IPS-18c (cell line): ENCODE data around the gene IREB2.
"Not testable (repeated sequence)": the region's sequence is repeated elsewhere in the genome, so short reads cannot be mapped to it uniquely, and the experiment has no call there.

Experiments
- H3K4me3 ChIP-seq: 2 replicates; pipeline ENCODE4 v1.7.0; 2013; ENCODE audit warnings: low read depth, mild to moderate bottlenecking, low read length, moderate library complexity; ENCODE audit not compliant: insufficient read depth
- H3K9me3 ChIP-seq: one replicate; pipeline ENCODE4 v1.6.1; 2013; ENCODE audit warnings: mild to moderate bottlenecking, low read length, moderate library complexity; ENCODE audit not compliant: control insufficient read depth, insufficient read depth

Gene IREB2

DNA sequence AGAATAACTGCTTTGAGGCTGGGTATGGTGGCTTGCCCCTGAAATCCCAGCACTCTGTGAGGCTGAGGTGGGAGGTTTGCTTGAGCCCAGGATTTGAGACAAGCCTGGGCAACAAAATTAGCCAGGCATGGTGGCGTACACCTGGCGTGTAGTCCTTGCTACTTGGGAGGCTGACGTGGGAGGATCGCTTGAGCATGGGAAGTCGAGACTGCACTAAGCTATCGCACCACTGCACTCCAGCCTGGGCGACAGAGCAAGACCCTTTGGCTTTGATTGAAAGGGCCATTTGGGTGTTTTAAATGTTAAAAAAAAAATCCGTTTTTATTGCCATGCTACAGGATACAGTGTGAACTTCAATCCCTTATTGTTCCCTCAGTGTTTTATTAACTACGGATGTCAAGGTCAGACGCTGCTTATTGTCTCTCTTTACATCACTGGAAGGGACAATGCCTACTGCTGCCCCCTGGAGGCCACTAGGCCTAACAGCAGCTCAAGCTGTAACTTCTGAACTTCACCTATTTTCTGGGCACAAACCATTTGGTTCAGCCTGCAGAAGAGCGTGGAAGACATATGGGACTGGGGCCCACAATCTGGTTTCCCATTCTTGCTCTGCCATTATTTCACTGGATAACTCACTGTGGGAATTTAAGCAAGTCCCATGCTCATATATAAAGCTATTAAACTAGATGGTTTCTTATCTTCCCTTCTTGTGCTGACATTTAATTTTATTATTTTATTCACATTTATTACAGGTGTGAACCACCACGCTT, 15.3 kb upstream of the IREB2 start:
- Histone ChIP-seq H3K9me3 (no peaks in the 10 kb centered on the region), H3K4me3 (no peak overlapping the region)

DNA sequence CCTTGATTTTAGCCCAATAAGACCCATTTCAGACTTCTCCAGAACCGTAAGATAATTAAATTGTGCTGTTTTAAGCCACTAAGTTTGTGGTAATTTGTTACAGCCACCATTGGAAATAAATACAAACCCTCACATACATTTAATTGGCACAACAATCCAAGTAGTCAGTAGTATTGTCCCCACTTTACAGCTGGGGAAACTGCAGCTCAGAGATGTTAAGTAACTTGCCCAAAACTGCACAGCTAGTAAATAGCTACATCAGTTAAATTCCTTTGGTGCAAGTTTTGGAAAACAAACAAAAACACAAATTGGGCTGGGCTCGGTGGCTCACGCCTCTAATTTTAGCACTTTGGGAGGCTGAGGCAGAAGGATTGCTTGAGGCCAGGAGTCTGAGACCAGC, 13.3 kb upstream of the IREB2 start:
- Histone ChIP-seq H3K9me3 (no peaks in the 10 kb centered on the region), H3K4me3 (no peak overlapping the region)

DNA sequence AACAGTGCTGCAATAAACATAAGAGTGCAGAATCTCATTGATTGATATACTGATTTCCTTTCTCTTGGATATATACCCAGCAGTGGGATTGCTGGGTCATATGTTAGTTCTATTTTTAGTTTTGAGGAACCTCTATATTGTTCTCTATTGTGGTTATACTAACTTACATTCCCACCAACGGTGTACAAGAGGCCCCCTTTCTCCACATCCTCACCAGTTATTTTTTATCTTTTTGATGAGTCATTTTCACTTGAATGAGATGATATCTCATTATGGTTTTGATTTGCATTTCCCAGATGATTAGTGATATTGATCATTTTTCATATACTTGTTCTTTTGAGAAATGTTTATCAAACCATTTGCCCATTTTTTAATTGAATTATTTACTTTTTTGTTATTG, 12.4 kb upstream of the IREB2 start:
- Histone ChIP-seq H3K4me3 (no peak overlapping the region), H3K9me3 (no peaks in the 10 kb centered on the region)

DNA sequence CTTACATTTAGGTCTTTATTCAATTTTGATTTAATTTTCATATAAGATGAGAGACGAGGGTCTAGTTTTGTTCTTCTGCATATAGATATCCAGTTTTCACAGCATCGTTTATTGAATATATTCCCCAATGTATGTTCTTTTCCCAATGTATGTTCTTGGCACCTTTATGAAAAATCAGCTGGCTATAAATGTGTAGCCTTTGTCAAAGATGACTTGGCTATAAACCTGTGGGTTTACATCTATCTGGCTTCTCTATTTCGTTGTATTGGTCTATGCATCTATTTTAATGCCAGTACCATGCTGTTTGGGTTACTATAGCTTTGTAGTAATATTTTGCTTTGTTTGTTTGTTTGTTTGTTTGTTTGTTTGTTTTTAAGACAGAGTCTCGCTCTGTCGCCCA, 11.7 kb upstream of the IREB2 start:
- Histone ChIP-seq H3K9me3 (no peaks in the 10 kb centered on the region), H3K4me3 (no peak overlapping the region)

DNA sequence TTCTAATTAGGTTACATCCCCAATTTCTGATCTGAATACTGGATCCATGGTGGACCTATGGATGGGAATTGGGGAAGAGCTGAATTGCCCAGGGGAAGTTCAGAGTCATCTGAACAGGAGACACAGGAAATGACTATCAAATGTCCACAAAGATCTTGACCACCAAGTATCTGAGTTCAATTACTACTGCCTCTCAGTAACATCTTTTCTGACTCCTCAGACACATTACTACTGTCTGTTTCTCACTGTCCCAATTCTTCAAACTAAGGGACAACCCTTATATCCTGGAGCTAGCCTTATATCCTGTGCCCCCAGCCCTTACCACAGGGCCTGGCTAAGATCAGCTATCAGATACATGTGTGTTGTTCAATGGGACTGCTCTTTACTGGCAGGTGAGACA, 10.1 kb upstream of the IREB2 start:
- Histone ChIP-seq H3K4me3 (no peak overlapping the region), H3K9me3 (no peaks in the 10 kb centered on the region)

DNA sequence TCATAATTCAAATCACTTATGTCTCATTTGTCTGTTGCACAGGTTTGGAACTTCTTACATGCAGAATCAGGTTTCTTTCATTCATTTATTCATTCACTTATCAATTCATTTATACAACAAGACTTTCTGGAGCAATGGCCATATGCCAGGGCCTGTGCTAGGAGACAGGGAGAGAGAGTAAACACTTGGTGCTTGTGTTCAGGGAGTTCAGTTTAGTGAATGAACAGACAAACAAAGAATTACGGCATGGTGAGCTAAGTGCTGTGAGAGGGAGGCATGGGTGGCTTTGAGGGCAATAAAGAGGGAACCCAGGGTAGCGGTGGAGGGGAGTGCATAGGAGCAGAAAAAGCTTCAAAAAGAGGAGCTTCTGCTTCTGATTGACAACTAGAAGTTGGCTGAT, 8.5 kb upstream of the IREB2 start:
- Histone ChIP-seq H3K4me3 (no peak overlapping the region), H3K9me3 (no peaks in the 10 kb centered on the region)

DNA sequence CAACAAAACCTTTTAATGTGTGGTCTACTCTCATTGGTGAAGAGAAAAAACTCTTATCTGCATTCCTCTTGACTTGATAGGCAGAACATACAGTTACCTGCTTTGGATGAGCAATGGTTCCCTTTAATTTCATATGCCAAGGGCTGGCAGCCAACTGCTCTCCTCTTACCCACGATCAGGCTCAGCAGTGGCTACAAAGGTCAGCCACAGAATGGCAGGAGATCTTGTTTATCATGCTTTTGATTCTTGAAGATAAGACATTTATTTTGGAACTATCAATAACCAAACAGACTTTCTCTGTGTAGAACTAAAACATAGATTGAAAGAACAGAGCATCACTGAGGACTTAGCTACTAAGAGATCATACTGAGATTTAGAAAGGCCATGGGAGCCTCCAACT, 6.1 kb upstream of the IREB2 start:
- H3K9me3 ChIP-seq: no peaks in the 10 kb centered on the region
- H3K4me3 ChIP-seq: no peak overlapping the region

DNA sequence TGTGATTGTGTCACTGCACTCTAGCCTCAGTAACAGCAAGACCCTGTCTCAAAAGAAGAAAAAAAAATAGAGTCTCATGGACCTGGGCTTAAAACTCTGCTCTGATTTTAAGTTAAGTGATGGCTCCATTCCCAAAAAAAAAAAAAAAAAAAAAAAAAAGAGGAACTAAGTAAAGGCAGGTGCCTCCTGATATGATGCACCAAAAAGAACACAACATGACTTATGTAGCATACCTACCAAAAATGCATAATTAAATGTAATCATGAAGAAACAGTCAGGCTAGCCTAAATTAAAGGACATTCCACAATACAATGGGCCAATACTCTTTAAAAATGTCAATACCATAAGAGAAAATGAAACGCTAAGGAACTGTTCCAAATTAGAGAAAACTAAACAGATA, 5.4 kb upstream of the IREB2 start:
- no peaks in the 10 kb centered on the region for H3K9me3 ChIP-seq

DNA sequence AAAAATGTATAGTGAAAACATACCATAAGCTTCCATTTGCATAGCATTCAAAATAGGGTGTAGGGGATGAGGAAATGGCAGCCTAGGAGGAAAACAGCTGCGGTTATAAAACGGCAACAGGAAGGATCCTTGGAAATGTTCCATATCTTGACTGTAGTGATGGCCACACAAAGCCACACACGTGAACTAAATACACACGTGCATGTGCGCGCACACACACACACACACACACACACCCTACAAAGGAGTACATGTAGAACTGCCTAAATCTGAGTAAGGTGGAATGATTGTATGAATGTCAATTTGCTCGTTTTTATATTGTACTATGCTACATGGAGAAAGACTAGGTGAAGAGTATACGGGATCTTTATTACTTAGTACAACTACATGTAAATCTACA, 3.9 kb upstream of the IREB2 start:
- no peaks in the 10 kb centered on the region for H3K9me3 ChIP-seq
- H3K4me3 ChIP-seq: no peak overlapping the region

More for the DNA sequence above, 5.4 kb upstream of the IREB2 start:
- H3K4me3 ChIP-seq: no peak overlapping the region

DNA sequence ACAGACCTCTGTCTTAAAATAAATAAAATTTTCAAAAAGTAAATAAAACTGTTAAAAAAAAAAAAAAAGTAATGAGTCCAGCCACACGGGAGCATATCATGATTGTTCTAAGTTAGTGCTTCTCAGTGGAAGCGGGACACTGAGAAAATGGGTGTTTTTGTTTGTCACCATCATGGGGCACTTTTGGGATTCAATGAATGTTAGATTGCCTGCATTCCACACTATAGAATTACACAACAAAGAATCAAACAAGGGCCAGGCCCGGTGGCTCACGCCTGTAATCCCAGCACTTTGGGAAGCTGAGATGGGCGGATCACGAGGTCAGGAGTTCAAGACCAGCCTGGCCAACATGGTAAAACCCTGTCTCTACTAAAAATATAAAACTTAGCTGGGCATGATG, 3.3 kb upstream of the IREB2 start:
- not testable (repeated sequence) for H3K9me3 ChIP-seq, H3K4me3 ChIP-seq

DNA sequence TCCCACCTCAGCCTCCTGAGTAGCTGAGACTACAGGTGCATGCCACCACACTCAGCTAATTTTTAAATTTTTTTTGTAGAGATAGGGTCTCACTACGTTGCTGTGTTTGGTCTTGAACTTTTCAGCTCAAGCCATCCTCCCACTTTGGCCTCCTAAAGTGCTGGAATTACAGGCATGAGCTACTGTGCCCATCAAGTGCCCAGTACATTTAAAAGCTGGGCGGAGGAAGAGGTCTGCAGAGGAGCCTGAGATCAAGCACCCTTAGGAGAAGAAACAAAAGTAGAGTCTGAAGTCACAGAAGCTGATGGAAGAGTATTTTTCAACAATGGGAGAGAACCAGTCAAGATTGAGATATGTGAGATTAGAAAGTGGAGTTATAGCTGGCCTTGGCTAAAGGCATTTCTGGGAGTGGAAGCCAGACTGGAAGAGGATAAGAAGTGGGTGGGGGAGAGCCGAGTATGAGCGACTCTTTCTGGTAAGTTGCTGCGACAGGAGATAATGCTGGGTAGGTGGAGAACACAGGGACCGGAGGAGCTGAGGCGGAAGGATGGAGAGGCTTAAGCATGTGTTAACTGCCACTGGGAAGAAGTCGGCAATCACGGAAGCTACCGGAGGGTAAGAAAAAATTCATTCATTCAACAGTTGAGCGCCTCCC, 782 bp upstream of the IREB2 start:
- H3K4me3 ChIP-seq: peak overlapping the region; percentile 90
- no peaks in the 10 kb centered on the region for H3K9me3 ChIP-seq

DNA sequence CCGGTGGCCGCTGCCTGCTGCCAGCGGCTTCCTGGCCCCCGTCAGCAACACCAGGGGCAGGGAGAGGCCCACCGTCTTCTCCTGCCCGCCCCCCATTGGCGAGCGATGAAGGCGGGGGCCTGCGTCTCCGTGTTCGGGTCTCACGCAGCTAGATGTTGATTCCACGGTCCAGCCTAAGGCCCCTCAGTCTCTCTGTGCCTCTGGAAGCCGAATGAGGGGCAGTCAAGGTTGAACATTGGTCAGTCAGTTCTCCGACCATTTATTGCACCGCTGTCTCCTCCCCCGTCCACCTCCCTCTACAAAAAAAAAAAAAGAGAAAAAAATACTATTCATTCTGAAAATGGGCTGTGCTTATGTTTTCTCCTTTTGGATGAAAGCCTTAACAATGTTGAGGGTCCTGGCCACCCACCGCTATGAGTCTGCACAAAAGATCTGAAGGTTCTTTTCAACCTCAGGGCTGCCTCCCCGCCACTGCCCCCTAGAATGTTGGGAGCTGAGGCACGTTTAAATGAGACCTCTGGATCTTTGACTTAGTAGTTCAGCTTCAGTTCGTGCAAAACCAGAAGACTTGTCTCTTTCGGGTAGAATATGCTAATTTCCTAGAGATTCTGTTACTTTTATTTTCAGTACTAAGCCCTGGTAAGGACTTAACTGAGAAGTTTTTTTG, 736 bp downstream of the IREB2 start:
- no peaks in the 10 kb centered on the region for H3K9me3 ChIP-seq

DNA sequence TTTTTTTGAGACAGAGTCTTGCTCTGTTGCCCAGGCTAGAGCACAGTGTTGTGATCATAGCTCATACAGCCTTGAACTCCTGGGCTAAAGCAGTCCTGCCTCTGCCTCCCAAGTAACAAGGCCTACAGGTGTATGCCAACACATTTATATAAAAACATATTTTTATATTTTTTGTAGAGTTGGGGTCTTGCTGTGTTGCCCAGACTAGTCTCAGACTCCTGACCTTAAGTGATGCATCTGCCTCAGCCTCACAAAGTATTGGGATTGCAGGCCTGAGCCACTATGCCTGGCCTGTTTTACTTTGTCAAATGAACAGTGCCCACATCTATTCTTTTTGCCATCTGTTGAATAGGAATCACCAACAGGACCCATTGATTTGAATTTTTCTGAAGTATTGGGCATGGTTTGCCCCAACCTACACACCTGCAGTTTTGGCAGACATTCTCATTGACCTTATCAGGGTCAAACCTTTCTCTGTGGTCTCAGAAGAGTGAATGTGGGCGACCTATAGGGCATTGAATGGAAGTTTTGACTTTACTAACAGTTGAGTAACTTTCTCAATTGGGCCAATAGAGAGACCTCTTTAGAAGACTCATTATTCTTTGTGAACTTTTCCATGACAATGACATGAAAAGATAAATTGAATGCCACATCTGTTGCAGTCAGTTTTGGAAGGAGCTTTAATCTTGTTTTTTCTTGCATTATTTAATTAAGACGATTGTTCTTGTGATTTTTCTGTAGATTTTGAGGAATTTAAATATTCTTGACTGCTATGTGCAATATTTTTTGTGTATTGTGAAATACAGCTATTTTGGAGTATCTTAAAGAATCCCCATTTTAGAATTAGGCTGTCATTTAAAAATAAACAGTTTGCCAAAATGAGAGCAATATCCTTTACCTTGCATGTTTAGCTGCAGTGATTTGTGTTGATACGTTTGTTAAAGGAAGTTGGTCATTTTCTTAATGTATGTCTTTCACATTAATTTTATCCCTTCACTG, 2.7 kb downstream of the IREB2 start:
- Histone ChIP-seq H3K9me3 (no peaks in the 10 kb centered on the region), H3K4me3 (no peak overlapping the region)

More for the DNA sequence above, 736 bp downstream of the IREB2 start:
- H3K4me3 ChIP-seq: peak overlapping the region; percentile 94

DNA sequence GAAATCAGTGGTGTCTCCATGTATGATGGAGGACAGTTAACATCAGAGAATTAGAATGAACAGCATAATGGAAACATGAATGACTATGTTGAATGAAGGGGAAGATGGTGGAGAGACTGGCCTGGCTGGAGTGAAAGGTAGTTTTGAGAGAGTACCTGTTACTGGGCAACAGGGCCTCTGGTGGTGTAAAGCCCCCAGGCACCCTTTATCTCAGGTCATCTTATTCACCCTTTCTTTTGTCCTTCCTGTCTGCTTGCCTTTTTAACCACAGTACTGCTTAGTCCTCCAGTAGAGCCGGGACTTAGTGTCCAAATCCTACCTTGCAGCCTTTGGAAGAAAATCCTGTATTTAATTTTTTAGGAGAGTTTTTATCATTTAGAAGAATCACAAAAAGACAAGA, 6.2 kb downstream of the IREB2 start:
- no peak overlapping the region for H3K4me3 ChIP-seq

DNA sequence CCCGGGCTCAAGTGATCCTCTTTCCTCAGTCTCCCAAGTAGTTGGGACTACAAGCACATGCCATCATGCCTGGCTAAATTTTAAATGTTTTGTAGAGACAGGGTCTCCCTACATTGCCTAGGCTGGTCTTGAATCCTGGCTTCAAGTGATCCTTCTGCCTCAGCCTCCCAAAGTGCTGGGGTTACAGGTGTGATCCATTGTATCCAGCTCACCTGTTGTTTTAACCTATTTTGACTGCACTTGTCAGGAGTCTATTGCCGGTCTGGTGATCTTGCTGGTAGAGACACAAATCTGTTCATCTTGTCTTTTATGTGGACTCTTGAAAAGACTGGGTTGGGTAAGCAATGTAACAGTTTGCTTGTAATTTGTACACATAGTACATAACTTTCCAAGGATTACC, 7.9 kb downstream of the IREB2 start:
- Histone ChIP-seq H3K4me3 (no peak overlapping the region), H3K9me3 (no peaks in the 10 kb centered on the region)

More for the DNA sequence above, 6.2 kb downstream of the IREB2 start:
- H3K9me3 ChIP-seq: no peaks in the 10 kb centered on the region

DNA sequence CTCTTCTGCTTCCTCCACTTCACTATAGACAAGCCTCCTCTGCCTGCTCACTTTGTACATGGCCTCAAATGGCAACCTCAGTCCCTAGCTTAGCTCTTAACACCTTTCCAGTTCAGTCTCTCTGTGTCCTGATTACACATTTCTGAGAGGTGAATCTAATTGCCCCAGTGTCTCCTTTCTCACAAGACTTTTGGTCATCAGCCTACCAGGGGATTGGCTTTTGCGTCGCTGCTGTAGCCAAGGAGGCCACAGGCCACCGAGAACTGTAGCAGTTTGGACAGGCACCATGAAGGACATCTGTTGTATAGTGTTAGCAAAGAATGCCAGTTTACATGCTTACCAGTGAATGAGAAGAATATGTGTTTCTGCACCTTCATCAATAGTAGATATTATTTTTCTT, 8.5 kb downstream of the IREB2 start:
- Histone ChIP-seq H3K4me3 (no peak overlapping the region), H3K9me3 (no peaks in the 10 kb centered on the region)
